HG03432 (cell line): ENCODE results near the gene PCNT.

Source experiments
- ATAC-seq: cut with Tn5 transposase; IDR thresholded peaks from one replicate; pipeline ENCODE4 v1.9.1; 2021; ENCODE audit warnings: mild to moderate bottlenecking, moderate library complexity; ENCODE audit not compliant: unreplicated experiment

The PCNT gene, protein sequence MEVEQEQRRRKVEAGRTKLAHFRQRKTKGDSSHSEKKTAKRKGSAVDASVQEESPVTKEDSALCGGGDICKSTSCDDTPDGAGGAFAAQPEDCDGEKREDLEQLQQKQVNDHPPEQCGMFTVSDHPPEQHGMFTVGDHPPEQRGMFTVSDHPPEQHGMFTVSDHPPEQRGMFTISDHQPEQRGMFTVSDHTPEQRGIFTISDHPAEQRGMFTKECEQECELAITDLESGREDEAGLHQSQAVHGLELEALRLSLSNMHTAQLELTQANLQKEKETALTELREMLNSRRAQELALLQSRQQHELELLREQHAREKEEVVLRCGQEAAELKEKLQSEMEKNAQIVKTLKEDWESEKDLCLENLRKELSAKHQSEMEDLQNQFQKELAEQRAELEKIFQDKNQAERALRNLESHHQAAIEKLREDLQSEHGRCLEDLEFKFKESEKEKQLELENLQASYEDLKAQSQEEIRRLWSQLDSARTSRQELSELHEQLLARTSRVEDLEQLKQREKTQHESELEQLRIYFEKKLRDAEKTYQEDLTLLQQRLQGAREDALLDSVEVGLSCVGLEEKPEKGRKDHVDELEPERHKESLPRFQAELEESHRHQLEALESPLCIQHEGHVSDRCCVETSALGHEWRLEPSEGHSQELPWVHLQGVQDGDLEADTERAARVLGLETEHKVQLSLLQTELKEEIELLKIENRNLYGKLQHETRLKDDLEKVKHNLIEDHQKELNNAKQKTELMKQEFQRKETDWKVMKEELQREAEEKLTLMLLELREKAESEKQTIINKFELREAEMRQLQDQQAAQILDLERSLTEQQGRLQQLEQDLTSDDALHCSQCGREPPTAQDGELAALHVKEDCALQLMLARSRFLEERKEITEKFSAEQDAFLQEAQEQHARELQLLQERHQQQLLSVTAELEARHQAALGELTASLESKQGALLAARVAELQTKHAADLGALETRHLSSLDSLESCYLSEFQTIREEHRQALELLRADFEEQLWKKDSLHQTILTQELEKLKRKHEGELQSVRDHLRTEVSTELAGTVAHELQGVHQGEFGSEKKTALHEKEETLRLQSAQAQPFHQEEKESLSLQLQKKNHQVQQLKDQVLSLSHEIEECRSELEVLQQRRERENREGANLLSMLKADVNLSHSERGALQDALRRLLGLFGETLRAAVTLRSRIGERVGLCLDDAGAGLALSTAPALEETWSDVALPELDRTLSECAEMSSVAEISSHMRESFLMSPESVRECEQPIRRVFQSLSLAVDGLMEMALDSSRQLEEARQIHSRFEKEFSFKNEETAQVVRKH (N-terminal part only)

DNA sequence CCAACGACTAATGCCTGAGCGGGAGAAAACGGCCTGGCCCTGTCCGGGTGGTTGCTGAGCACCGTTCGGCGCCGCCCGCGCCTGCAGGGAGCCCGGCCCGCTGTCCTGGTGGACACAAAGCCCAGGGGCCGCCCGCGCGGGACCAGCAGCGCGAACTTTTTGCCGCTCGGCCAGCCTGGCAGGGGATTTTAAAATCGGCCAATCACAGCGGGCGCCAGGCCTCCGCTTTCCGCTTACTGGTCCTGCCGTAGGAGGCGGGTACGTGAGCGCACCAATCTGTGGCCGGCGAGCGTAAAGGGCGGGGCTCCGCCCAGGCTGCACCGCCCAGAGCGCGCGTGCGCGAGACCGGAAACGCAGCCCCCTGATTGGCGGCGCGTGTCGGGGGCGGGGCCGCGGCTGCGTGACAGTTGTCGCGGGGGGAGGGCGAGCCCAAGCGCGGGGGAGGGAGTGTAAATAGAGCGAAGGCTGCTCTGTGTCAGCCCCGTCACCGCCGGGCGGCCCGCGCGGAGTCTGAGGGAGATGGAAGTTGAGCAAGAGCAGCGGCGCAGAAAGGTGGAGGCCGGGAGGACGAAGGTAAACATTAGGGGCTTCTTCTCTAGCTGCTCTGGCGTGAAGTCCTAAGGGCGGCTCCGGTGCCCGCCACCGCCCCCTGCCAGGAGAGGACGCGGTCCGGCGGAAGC, at the start of gene PCNT, which contains the start of gene C21orf58:
Gene PCNT, plus strand, starts transcription at position 447 of the 680 bp plus-strand sequence. Its CDS starts 73 bp downstream, at position 520.
Gene C21orf58, minus strand, starts transcription at position 161 of the 680 bp plus-strand sequence. CDS start 1,132 bp downstream, outside the sequence.
- peak; percentile 80 for ATAC-seq

DNA sequence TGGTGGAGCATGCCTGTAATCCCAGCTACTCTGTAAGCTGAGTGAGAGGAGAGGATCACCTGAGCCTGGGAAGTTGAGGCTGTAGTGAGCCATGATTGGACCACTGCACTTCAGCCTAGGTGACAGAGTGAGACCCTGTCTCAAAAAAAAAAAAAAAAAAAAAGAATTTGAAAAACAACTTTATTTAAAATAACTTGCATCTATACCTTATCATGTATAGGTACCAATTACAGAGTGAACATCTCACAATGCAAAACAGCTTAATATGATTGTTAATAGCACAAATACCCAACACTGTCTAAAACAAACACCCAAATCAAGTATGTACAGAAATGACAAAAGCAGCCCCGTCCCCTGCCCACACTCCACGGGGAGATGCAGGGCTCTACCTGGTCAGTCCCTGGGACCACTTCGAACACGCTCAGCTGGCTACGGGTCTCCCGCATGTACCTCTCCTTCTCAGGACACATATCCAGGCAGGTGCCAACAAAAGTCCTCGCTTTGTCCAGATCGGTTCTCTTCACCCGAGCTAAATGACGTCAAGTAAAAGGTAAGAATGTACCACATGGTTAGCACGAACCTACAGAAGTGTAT, 49.1 kb upstream of the PCNT start:
- no peak for ATAC-seq

DNA sequence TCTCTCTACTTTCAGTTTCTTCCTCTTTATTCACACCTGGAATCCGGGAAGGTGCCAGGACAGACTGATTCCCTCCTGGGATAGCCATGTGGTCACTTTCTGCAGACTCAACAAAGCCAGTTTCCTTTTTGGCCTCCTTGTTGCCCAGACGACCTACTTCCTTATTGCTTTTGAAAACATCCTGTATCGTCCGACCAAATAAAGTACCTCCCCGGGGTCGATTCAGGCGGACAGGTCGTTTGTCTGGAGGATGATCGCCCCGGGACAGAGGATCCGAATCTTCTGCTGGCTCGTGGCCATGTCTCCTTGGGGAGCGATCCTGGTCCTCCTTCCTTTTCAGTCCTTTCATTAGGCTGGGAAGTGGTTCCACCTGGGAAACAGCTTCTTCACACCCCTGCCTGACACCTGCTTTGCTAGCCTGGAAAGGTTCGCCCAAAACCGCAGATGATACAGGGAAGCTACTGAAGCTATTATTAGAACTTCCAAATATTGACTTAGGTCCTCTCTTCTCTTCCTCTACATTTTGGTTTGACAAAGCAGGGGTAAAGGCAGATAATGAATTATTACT, 39.8 kb upstream of the PCNT start:
- no peak for ATAC-seq

DNA sequence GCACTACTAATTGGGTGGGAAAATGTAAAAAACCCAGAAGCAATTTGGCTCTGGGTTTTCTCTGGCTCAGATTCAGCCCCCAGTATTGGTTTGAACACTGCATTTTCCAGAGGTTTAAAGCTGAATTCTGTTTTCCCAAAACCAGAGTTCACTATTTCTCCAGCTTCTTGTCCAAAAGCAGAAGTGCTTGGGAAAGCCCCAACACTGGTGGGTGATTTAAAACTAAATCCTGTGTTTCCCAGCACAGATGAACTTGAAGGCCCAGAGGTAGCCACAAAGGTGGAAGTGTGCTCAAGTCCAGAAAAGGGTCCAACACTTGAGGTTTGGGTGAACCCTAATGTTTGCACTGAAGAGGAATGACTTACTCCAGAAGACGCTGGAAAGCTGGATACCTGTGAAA, 39.2 kb upstream of the PCNT start:
- ATAC-seq = no peak

DNA sequence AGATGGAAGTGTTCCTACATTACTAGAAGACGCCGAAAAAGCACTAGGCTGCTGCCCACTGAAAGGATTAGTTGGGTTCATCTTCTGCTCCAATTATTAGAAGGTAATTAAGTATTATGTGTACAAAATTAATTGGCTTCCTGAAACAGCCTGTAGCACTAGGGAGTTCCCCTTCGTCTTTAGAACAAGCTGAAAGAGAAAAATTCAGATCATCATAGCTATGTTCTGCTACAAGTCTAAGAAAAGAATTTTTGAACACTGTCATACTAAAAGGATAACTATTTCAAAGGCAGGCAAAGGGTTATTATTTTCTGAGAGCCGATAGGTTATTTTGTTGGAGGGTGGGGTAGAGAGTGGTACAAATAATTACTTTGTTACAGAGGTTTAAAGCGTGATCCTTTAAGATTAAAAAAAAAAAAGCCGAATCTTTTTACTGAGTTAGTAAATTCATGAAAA, 38.7 kb upstream of the PCNT start, which contains the start of gene MCM3AP:
Gene MCM3AP, minus strand, starts transcription at position 406 of the 456 bp plus-strand sequence. Its CDS starts 325 bp downstream, at position 81.
- no peak for ATAC-seq

DNA sequence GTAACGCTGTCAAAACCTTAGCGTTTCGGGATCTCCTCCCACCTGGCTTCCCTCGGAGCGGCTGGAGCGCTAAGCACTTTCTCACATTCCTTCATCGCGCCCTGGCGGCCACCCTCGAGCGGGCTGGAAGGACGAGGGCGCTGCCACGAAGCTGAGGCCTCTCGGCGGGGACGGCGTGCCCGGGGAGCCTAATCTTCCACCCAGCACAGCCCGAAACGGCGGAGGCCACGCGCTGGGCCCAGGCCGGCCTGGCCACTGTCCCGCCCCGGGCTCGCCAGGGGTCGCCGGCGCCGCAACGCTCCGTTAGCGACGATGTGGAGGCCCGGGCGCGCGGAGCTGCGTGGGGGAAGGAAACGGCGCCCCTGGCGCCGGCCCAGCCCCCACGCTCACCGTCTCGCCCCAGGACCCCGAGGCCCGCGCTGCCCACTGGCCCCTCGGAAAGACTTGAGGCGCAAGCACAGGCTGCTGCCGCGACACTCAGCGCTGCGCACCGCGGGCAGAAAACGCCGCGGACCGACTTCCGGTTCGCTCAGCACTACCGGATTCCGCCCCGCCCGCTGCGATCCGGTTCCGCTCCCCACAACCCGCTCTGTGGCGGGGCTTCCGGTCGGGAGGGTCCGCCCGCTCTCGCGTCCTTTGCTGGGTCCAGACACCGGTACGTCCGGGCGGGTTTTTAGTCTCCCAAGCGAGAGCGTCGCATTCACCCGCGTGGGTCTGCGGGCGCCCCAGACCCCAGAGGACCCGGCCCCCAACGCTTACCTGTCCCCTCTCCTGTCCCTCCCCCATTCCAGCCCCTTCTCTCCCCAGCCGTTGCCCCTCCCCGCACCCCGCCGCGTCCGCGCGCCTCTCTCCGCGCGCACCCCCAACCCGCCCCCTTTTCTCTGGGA, 38.0 kb upstream of the PCNT start, which contains the start of gene YBEY:
Gene YBEY, plus strand, starts transcription at position 582 of the 887 bp plus-strand sequence. CDS start 572 bp downstream, outside the sequence.
- ATAC-seq = peak; percentile 86

DNA sequence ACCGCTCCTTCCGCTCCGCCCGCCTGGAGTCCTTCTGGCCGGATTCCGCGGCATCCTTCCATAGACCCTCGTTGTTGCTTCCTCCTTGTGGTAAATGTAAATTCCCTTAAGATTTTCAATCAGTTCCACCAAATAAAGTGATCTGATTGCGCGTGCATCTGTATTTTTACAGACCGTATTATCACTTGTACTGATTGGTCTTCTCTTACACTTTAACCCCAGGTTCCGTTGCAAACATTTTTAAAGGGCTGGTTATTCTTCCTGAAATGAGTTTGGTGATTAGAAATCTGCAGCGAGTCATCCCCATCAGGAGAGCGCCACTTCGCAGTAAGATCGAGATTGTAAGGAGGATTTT, 37.3 kb upstream of the PCNT start:
- no peak for ATAC-seq

DNA sequence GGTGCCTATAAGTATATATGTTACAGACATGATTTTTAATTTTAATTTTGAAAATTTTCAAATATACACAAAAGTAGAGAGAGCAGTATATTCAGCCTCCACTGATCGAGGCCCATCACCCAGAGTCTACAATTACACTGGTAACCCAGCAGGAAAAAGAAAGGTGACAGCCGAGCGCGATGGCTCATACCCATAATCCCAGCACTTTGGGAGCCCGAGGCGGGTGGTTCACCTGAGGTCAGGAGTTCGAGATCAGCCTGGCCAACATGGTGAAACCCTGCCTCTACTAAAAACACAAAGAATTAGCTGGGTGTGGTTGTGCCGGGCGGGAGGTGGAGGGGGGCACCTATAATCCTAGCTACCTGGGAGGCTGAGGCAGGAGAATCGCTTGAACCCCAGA, 36.4 kb upstream of the PCNT start:
- no peak for ATAC-seq

DNA sequence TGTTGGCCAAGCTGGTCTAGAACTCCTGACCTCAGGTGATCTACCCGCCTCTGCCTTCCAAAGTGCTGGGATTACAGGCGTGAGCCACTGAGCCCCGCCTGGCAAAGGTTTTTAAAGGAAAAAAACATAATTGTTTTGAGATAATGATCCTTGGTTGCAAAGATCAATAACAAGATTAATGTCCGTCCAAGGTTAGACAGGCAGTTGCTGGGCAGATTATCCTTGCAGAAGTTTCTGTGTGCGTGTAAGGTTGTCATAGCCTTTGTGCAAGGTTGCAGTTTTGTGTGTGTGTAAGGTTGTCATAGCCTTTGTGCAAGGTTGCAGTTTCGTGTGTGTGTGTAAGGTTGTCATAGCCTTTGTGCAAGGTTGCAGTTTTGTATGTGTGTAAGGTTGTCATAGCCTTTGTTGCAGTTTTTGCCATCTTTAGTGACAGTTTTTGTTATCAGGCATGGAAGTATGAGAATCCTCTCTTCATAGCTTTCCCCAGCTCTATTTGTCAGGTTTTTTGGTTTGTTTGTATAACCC, 34.2 kb upstream of the PCNT start:
- ATAC-seq = no peak

DNA sequence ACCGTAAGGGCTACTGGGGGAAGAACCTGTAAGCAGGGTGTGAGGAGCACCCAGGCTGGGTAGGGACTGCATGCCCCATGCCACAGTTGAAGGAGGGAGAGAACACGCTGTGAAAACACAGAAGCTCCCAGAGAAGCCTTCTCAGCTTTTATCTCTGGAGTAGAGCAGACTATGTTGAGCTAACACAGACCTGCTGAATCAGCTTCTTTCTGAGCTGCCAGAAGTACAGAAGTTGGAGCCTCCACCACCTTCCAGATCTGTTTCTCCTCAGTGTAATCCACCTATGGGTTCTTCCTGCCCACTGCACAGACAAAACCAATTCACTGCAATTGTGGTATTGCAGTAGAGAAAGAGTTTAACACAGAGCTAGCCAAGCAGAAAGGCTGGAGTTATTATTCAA, 32.4 kb upstream of the PCNT start:
- no peak for ATAC-seq

DNA sequence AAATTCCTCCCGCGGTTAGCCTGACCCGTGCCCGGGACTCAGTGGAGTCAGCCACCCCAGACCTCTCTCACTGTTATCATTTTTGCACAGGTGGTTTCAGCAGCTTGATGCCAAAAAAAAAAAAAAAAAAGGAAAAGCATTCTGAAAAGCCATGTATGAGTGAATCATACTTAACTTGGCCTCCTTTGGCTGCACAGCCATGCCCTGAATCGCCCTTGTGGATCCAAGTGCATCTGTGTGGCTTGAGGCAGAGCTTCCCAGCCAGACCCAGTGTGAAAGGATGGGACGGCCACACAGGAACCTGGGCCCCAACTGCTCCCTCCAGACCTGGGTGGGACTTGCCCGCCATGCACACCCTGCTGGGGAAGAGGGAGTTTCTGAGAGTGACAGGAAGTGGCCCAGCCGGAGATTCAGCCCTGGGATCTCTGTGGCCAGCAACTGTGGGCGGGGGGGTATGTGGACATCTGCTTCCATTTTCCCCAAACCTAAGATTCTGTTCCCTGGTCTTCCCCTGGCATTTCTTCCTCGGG, 29.2 kb upstream of the PCNT start:
- no peak for ATAC-seq

DNA sequence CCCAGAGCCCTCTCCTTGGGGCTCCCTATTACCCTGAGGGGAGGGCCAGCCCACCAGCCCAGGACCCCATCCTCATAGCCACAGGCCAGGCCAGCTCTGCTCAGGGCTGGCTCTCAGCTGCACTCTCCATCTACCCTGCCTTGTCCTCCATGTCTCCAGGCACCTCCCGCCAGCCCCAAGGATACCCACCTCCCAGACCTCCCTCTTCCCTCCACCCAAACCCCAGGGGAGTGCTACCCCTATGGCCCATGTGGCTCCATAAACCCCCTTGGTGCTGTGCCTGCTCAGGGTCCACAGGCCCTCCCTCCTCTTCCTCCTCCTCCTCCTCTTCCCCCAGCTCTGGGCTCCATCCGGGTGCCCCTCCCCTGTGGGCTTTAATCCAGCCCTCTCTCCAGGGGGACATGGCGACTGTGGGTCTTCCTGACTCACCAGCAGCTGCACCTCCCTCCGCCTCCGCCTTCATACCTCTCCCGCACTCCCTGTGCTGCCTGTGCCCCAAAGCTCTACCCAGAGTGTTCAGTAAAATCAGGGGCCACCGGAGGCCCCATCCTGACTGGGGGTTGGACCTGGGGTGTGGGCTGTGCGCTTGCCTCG, 28.7 kb upstream of the PCNT start:
- ATAC-seq = no peak

DNA sequence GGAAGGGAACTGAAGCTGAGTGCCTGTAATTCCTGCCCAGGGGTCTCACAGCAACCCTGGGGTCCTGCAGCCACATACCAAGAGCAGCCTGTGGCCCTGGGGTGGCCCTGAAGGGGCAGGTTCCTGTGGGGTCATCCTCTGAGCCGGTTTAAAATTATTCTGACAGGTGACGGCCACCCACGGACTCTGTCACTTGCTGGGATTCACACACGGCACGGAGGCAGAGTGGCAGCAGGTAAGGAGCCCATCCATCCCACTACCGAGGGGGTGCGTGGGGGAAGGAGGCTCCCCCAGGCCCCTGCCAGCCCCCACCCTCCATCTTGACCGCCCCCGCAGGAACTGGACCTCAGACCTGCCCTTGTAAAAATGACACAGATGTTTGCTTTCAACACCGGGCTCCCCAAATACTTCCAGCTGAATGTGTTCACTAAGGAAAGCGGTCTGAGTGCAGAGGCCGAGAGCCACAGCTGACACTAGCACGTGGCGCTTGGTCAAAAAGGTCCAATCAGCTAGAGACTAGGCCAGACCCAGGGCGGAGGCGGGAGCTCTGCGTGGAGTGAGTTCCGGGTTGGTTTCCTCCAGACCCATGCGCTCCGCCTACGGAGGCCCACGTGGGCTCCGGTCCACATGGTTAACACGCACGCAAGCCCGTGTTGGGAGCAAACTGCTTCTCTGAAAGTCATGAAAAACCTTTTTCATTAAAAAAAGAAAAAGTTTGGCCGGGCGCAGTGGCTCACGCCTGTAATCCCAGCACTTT, 27.8 kb upstream of the PCNT start:
- ATAC-seq = no peak

DNA sequence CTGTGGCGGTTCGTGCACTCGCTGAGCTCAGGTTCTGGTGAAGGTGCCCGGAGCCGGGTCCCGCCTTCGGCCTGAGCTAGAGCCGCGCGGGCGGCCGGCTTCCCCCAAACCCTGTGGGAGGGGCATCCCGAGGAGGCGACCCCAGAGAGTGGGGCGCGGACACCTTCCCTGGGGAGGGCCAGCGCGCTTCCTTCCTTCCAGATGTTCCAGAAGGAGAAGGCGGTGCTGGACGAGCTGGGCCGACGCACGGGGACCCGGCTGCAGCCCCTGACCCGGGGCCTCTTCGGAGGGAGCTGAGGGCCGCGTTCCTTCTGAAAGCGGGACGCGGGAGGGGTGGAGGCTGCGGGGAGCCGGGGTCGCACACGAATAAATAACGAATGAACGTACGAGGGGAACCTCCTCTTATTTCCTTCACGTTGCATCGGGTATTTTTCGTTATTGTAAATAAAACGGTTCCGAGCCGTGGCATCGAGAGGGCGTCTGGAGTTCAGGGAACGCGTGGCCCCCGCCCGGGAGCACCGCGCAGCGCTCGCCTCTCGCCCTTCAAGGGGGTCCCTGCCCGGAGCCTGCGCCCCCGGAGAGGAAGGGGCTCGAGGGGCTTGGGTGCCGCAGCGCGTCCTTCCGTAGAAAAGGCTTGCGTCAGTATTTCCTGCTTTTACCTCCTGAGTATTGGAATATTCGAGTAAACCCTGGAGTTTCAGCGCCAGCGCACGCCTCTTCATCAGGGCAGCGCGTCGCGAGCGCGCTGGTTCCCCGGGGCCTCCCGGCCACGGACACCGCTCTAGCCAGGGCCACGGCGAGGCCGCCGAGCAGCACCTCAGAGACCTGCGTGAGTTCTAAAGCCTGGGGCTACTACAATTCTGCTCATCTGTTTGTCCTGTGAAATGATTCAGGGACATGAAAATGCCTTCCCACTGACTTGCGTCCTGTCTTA, 26.4 kb upstream of the PCNT start:
- ATAC-seq = no peak

DNA sequence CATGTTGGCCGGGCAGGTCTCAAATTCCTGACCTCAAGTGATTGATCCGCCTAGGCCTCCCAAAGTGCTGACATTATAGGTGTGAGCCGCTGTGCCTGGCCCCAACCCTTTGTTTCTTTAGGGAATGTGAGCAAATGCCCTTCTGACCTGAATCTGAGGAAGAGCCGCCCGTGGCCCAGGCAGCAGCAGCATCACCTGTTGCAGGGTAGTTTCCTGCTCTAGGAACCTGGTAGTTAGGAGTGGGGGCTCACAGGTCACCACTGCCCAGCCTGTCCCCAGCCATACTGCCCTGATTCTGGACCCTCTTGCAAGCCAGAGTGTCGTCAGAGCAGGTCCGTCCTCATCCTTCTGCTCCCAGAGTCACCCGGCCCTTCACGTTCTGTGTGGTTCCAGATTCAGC, 24.8 kb upstream of the PCNT start:
- ATAC-seq = no peak

DNA sequence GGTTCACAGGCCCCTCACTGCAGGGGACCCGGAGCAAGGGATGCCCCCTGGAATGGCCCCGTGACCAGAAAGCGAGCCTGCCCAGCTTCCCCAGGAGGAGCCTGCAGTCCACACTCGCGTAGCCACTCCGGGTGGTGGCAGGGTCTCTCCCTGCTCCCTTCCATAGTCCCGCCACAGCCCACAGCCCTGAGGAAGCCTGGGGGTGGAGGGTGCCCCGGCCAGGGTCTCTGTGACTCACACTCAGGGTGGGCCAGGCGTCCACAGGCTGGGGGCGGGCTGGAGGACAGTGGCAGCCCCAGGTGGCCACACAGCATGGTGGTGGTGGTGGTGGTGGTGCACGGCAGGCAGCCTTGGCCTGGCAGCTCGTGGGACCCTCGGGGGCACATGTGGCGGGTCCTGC, 22.2 kb upstream of the PCNT start:
- ATAC-seq = no peak
